GM12865 (cell line): ENCODE measurements around the gene ZNF316.

Experiments
- DNase-seq: peaks from one replicate; pipeline ENCODE4 v3.0.0; 2010; ENCODE audit warnings: low read depth
- H3K4me3 ChIP-seq: 2 replicates; pipeline ENCODE4 v1.5.1; 2011; ENCODE audit warnings: mild to moderate bottlenecking, low read depth, low read length, control low read depth
- CTCF ChIP-seq: IDR thresholded peaks from 2 replicates; pipeline ENCODE4 v1.5.1; 2011; ENCODE audit warnings: low read length, control low read depth, low read depth, inconsistent platforms; ENCODE audit not compliant: insufficient read depth; ENCODE audit errors: missing control alignments

The ZNF316 gene

GRCh38 chr7:6647080-6647479, 10.0 kb downstream of the ZNF316 start:
- H3K4me3 ChIP-seq = no peak overlapping the region
- DNase-seq = no peak
- TF ChIP-seq CTCF = no peak

GRCh38 chr7:6647541-6647940, 10.4 kb downstream of the ZNF316 start:
- no peak for DNase-seq
- TF ChIP-seq CTCF = no peak
- H3K4me3 ChIP-seq = no peak overlapping the region

- DNase-seq = no peak
- TF ChIP-seq CTCF = no peak
- no peak overlapping the region for H3K4me3 ChIP-seq
These were observed 11.1 kb downstream of the ZNF316 start for GRCh38 chr7:6648066-6648814.

GRCh38 chr7:6648815-6649104, 11.6 kb downstream of the ZNF316 start:
- TF ChIP-seq CTCF = no peak
- H3K4me3 ChIP-seq = no peak overlapping the region
- DNase-seq = no peak

- no peak overlapping the region for H3K4me3 ChIP-seq
- no peak for DNase-seq
- TF ChIP-seq CTCF = no peak
These were observed 12.3 kb downstream of the ZNF316 start for GRCh38 chr7:6649241-6649961.

GRCh38 chr7:6650086-6650485, 13.0 kb downstream of the ZNF316 start:
- H3K4me3 ChIP-seq = no peak overlapping the region
- DNase-seq = no peak
- no peak for TF ChIP-seq CTCF

GRCh38 chr7:6650521-6651011, 13.4 kb downstream of the ZNF316 start:
- no peak for TF ChIP-seq CTCF
- no peak for DNase-seq

More at GRCh38 chr7:6650521-6651011, 13.4 kb downstream of the ZNF316 start:
- H3K4me3 ChIP-seq = no peak overlapping the region
